ENCODE data around the gene FMO5.

The FMO5 gene

GRCh38 chr1:147209825-147210821, 15.0 kb downstream of the FMO5 start:
- no peaks in the 10 kb centered on the region for H3K27me3 ChIP-seq (ENCODE audit: insufficient read depth, low read length)
- no peak overlapping the region for H4K12ac ChIP-seq (ENCODE audit: low read depth, low read length)
- H3K4me1 ChIP-seq (ENCODE audit: control insufficient read depth in 1 of 2, insufficient read depth in 2 of 2, low read length in 2 of 2): peaks cover 3 to 4% of the 10 kb centered on the region in 2 experiments
- no peak overlapping the region for H3K18ac ChIP-seq (ENCODE audit: low read length)
- no peak overlapping the region for H3K27ac ChIP-seq (ENCODE audit: low read depth, low read length)
- no peak for DNase-seq
- WGBS (ENCODE audit: extremely low coverage, insufficient coverage, insufficient read length): no CpG with 5 or more reads among the region's 3 CpGs
- H3K79me2 ChIP-seq (ENCODE audit: control insufficient read depth, insufficient read depth, low read length, poor library complexity): no peaks in the 10 kb centered on the region
- H3K23ac ChIP-seq (ENCODE audit: low read length): no peak overlapping the region
- H2BK5ac ChIP-seq (ENCODE audit: low read depth, low read length, poor library complexity): no peak overlapping the region
- no peak overlapping the region for H3K4ac ChIP-seq (ENCODE audit: low read depth, low read length)
- H3K14ac ChIP-seq (ENCODE audit: low read length): no peak overlapping the region
- H3K4me3 ChIP-seq (ENCODE audit: low read depth, low read length): no peak overlapping the region
- H3K4me2 ChIP-seq (ENCODE audit: low read length): no peak overlapping the region
- H3K9ac ChIP-seq (ENCODE audit: low read length): no peak overlapping the region
- H2AFZ ChIP-seq (ENCODE audit: insufficient read depth, low read length, poor library complexity): no peak overlapping the region
- no peak overlapping the region for H2BK12ac ChIP-seq (ENCODE audit: low read length)
- no peaks in the 10 kb centered on the region for H3K36me3 ChIP-seq (ENCODE audit: control insufficient read depth in 1 of 2, insufficient read depth in 2 of 2, low read length in 2 of 2)
- no peak overlapping the region for H2AK5ac ChIP-seq (ENCODE audit: low read length)
- H2BK120ac ChIP-seq (ENCODE audit: insufficient read depth, low read length, poor library complexity): no peak overlapping the region
- no peak overlapping the region for H4K8ac ChIP-seq (ENCODE audit: low read depth, low read length)
- no peaks in the 10 kb centered on the region for H3K9me3 ChIP-seq (ENCODE audit: insufficient read depth, low read depth, low read length)
- no peak overlapping the region for H4K91ac ChIP-seq (ENCODE audit: low read depth, low read length)
- no peaks in the 10 kb centered on the region for H3K79me1 ChIP-seq (ENCODE audit: low read length)

- Histone ChIP-seq H4K12ac (ENCODE audit: low read depth, low read length) (no peak overlapping the region), H3K4me3 (ENCODE audit: low read depth, low read length) (no peak overlapping the region), H3K9me3 (ENCODE audit: insufficient read depth, low read depth, low read length) (no peaks in the 10 kb centered on the region), H3K79me1 (ENCODE audit: low read length) (no peaks in the 10 kb centered on the region), H3K4ac (ENCODE audit: low read depth, low read length) (no peak overlapping the region), H3K9ac (ENCODE audit: low read length) (no peak overlapping the region), H3K14ac (ENCODE audit: low read length) (no peak overlapping the region), H2BK12ac (ENCODE audit: low read length) (no peak overlapping the region), H4K8ac (ENCODE audit: low read depth, low read length) (no peak overlapping the region), H3K79me2 (ENCODE audit: control insufficient read depth, insufficient read depth, low read length, poor library complexity) (no peaks in the 10 kb centered on the region), H2AFZ (ENCODE audit: insufficient read depth, low read length, poor library complexity) (no peak overlapping the region), H2BK120ac (ENCODE audit: insufficient read depth, low read length, poor library complexity) (no peak overlapping the region), H3K23ac (ENCODE audit: low read length) (no peak overlapping the region), H3K4me2 (ENCODE audit: low read length) (no peak overlapping the region), H2BK5ac (ENCODE audit: low read depth, low read length, poor library complexity) (no peak overlapping the region), H2AK5ac (ENCODE audit: low read length) (no peak overlapping the region), H3K27me3 (ENCODE audit: insufficient read depth, low read length) (no peaks in the 10 kb centered on the region), H4K91ac (ENCODE audit: low read depth, low read length) (no peak overlapping the region), H3K4me1 (ENCODE audit: control insufficient read depth in 1 of 2, insufficient read depth in 2 of 2, low read length in 2 of 2) (peaks cover 3 to 4% of the 10 kb centered on the region in 2 experiments), H3K27ac (ENCODE audit: low read depth, low read length) (no peak overlapping the region), H3K36me3 (ENCODE audit: control insufficient read depth in 1 of 2, insufficient read depth in 2 of 2, low read length in 2 of 2) (no peaks in the 10 kb centered on the region), H3K18ac (ENCODE audit: low read length) (no peak overlapping the region)
- WGBS (ENCODE audit: extremely low coverage, insufficient coverage, insufficient read length): no CpG with 5 or more reads among the region's 7 CpGs
- DNase-seq: no peak
Observed at GRCh38 chr1:147208619-147209018, 16.5 kb downstream of the FMO5 start.

- Histone ChIP-seq H3K27ac (ENCODE audit: low read depth, low read length) (no peak overlapping the region), H3K4me1 (ENCODE audit: control insufficient read depth in 1 of 2, insufficient read depth in 2 of 2, low read length in 2 of 2) (peaks cover 0 to 3% of the 10 kb centered on the region in 2 experiments), H4K91ac (ENCODE audit: low read depth, low read length) (no peak overlapping the region), H3K9ac (ENCODE audit: low read length) (no peak overlapping the region), H2BK5ac (ENCODE audit: low read depth, low read length, poor library complexity) (no peak overlapping the region), H3K4me3 (ENCODE audit: low read depth, low read length) (no peak overlapping the region), H3K4ac (ENCODE audit: low read depth, low read length) (no peak overlapping the region), H4K12ac (ENCODE audit: low read depth, low read length) (no peak overlapping the region), H3K14ac (ENCODE audit: low read length) (no peak overlapping the region), H3K79me1 (ENCODE audit: low read length) (no peaks in the 10 kb centered on the region), H3K36me3 (ENCODE audit: control insufficient read depth in 1 of 2, insufficient read depth in 2 of 2, low read length in 2 of 2) (no peaks in the 10 kb centered on the region), H4K8ac (ENCODE audit: low read depth, low read length) (no peak overlapping the region), H3K79me2 (ENCODE audit: control insufficient read depth, insufficient read depth, low read length, poor library complexity) (no peaks in the 10 kb centered on the region), H3K4me2 (ENCODE audit: low read length) (no peak overlapping the region), H3K9me3 (ENCODE audit: insufficient read depth, low read depth, low read length) (no peaks in the 10 kb centered on the region), H2BK120ac (ENCODE audit: insufficient read depth, low read length, poor library complexity) (no peak overlapping the region), H3K18ac (ENCODE audit: low read length) (no peak overlapping the region), H2AK5ac (ENCODE audit: low read length) (no peak overlapping the region), H3K23ac (ENCODE audit: low read length) (no peak overlapping the region), H3K27me3 (ENCODE audit: insufficient read depth, low read length) (no peaks in the 10 kb centered on the region), H2AFZ (ENCODE audit: insufficient read depth, low read length, poor library complexity) (no peak overlapping the region), H2BK12ac (ENCODE audit: low read length) (no peak overlapping the region)
- DNase-seq: no peak
- WGBS (ENCODE audit: extremely low coverage, insufficient coverage, insufficient read length): no CpG with 5 or more reads among the region's 1 CpG
Observed at GRCh38 chr1:147207192-147207591, 17.9 kb downstream of the FMO5 start.

DNA sequence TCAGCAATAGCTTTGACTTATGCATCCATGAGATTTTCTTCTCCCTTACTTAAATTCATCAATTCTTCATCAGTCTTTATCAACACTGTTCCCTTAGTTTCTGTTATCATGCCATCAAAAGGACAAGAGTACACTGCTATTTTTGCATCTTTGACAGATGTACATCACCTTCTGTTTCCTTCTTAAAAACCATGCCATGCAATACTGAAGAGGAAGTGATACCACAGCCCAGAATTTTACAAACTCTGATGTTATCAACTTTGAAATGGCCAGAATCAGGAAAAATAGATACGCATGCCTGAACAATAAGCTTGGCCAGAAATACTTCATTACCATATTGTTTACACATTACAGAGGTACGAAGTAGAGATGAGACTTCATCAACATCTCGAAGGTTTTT, 21.1 kb downstream of the FMO5 start:
- DNase-seq: no peak
- no peak overlapping the region for H2AFZ ChIP-seq (ENCODE audit: insufficient read depth, low read length, poor library complexity)
- H2BK5ac ChIP-seq (ENCODE audit: low read depth, low read length, poor library complexity): no peak overlapping the region
- no peaks in the 10 kb centered on the region for H3K79me1 ChIP-seq (ENCODE audit: low read length)
- no peak overlapping the region for H2BK12ac ChIP-seq (ENCODE audit: low read length)
- H3K18ac ChIP-seq (ENCODE audit: low read length): no peak overlapping the region
- no peak overlapping the region for H3K4me2 ChIP-seq (ENCODE audit: low read length)
- no peak overlapping the region for H3K9ac ChIP-seq (ENCODE audit: low read length)
- no peak overlapping the region for H2BK120ac ChIP-seq (ENCODE audit: insufficient read depth, low read length, poor library complexity)
- WGBS (ENCODE audit: extremely low coverage, insufficient coverage, insufficient read length): no CpG with 5 or more reads among the region's 3 CpGs
- H3K4me3 ChIP-seq (ENCODE audit: low read depth, low read length): no peak overlapping the region
- no peak overlapping the region for H3K14ac ChIP-seq (ENCODE audit: low read length)
- no peak overlapping the region for H3K23ac ChIP-seq (ENCODE audit: low read length)
- H3K79me2 ChIP-seq (ENCODE audit: control insufficient read depth, insufficient read depth, low read length, poor library complexity): no peaks in the 10 kb centered on the region
- no peak overlapping the region for H3K27ac ChIP-seq (ENCODE audit: low read depth, low read length)
- H3K4ac ChIP-seq (ENCODE audit: low read depth, low read length): no peak overlapping the region
- no peak overlapping the region for H4K91ac ChIP-seq (ENCODE audit: low read depth, low read length)
- H3K27me3 ChIP-seq (ENCODE audit: insufficient read depth, low read length): no peaks in the 10 kb centered on the region
- H3K4me1 ChIP-seq (ENCODE audit: control insufficient read depth in 1 of 2, insufficient read depth in 2 of 2, low read length in 2 of 2): no peaks in the 10 kb centered on the region
- H4K12ac ChIP-seq (ENCODE audit: low read depth, low read length): no peak overlapping the region
- H4K8ac ChIP-seq (ENCODE audit: low read depth, low read length): no peak overlapping the region
- no peaks in the 10 kb centered on the region for H3K36me3 ChIP-seq (ENCODE audit: control insufficient read depth in 1 of 2, insufficient read depth in 2 of 2, low read length in 2 of 2)
- H2AK5ac ChIP-seq (ENCODE audit: low read length): no peak overlapping the region
- H3K9me3 ChIP-seq (ENCODE audit: insufficient read depth, low read depth, low read length): no peaks in the 10 kb centered on the region

All from trophoblast cell (in vitro differentiated cells and primary cell).